Right forelimb (tissue), 1 donor: ENCODE data around the gene RAD17.
"Not testable (repeated sequence)": the region's sequence is repeated elsewhere in the genome, so short reads cannot be mapped to it uniquely, and the experiment has no call there.

Experiments
- DNase-seq: peaks from one replicate; pipeline ENCODE4 v3.0.0-alpha.2; 2018

The RAD17 gene

GRCh38 chr5:69369340-69370121, at the start of gene RAD17, which contains the start of the genes AK6 and TAF9:
TSS of gene RAD17 (plus strand) at chr5:69369818. CDS start at chr5:69372209, 2,391 bp downstream.
TSS of gene AK6 (minus strand) at chr5:69369520. CDS start at chr5:69369490, 30 bp downstream.
TSS of gene TAF9 (minus strand) at chr5:69369520. CDS start at chr5:69365737, 3,783 bp downstream.
- peak; percentile 98 for DNase-seq

DNA sequence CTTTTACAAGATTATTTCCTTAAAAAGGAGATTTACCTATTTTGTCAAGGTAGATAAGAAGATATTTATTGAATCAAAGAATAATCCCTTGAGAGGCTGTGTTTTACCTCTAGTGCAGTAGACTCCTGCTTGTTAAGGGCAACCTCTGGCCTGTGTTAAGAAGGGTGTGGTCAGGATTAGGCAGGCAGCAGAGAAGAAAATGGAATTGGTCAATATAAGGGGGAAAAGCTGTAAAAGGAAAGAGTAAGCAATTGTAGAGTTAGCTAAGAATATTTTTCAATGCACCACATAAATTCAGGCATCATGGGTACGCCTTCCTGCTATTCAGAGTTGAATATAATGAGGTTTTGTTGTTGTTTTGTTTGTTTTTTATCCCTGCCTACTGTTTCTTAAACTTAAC, 43.3 kb upstream of the RAD17 start:
- DNase-seq, result no peak

DNA sequence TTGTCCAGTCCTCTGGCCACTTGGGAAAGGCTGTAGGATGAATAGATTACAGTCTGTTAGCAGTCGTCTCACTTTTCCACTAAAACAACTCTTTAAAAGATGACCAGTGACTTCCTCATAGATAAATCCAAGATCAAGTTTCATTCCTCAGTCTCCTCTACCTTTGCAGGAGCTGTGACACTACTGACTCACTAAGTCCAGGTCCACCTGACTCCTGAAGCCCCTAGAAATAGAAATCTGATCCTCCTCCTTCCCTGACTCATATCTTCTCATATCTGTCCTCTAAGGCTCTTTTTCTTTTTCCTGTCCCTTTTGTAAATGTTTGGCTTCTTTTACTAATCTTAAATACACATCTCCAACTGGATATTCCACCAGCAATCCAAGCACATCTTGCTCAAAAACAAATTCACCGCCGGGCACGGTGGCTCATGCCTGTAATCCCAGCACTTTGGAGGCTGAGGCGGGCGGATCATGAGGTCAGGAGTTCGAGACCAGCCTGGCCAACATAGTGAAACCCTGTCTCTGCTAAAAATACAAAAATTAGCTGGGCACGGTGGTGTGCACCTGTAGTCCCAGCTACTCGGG, 39.6 kb upstream of the RAD17 start:
- DNase-seq, result no peak

DNA sequence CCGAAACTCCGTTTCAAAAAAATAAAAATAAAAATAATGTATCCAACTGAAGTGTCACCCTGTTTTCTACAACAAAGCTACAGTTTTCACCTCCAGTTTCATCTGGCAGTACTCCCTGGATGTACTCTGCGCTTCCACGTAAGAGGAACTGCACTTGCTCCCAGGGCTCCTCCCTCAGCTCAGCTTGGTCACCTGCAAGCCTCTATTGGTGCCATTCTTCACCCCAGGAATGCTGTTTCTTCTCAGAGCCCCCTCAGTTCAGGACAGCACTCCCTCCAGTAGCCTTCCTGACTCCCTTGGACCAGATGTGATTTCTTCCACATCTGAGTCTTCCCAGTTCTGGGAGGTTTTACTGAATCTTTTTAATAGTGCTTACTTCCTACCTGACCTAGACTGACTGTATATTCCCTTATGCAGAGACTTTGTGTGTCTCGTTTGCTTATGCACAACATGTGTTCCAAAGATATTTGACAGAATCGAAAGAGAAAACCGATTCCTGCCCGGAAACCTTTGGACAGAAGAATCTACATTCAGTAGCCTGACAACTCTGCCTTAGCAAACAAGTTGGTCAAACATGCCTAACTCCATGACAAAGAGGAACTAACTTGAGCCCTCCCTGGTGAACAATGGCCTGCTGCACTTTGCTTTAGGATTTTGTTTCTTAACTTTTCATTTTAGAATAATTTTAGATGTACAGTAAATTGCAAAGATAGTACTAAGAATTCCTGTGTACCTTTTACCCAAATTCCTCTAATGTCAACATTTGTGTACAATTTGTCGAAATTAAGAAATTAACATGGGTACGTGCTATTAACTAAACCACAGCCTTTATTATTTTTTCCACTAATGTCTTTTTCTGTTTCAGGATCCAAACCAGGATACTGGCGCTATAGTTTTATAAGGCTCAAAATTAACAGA, 37.8 kb upstream of the RAD17 start:
- no peak for DNase-seq

DNA sequence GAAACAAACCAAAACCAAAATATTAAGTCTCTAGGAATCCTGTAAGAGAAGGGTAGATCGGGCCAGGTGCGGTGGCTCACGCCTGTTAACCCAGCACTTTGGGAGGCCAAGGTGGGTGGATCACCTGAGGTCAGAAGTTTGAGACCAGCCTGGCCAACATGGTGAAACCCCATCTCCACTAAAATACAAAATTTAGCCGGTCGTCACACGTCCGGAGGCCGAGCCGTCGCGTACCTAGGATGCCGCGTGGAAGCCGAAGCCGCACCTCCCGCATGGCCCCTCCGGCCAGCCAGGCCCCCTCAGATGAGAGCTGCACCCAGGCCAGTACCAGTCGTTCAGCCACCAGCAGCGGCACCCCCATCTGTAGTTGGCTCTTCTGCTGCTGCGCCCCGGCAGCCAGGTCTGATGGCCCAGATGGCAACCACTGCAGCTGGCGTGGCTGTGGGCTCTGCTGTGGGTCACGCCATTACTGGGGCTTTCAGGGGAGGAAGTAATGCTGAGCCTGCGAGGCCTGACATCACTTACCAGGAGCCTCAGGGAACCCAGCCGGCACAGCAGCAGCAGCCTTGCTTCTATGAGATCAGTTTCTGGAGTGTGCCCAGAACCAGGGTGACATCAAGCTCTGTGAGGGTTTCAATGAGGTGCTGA, 35.8 kb upstream of the RAD17 start:
- not testable (repeated sequence) for DNase-seq

DNA sequence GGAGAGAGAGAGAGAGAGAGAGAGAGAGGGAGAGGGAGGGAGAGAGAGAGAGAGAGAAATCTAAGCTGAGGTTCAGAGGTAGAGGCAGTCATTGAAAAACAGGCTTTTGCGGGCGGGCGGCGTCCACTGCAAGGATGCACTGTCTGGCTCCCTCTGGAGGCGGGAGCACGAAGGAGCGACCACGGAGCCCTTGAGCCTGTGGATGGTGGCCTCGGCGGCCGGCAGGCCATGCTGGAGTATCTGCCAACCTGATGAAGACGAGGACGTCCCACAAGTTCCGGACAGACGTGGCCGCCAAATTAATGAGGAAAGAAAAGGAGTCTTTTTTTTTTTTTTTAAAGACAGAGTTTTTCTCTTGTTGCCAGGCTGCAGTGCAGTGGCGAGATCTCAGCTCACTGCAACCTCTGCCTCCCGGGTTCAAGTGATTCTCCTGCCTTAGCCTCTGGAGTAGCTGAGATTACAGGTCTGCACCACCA, 34.8 kb upstream of the RAD17 start:
- DNase-seq, result peak; percentile 84

- no peak for DNase-seq
These were observed 34.2 kb upstream of the RAD17 start for GRCh38 chr5:69335341-69335935.

DNA sequence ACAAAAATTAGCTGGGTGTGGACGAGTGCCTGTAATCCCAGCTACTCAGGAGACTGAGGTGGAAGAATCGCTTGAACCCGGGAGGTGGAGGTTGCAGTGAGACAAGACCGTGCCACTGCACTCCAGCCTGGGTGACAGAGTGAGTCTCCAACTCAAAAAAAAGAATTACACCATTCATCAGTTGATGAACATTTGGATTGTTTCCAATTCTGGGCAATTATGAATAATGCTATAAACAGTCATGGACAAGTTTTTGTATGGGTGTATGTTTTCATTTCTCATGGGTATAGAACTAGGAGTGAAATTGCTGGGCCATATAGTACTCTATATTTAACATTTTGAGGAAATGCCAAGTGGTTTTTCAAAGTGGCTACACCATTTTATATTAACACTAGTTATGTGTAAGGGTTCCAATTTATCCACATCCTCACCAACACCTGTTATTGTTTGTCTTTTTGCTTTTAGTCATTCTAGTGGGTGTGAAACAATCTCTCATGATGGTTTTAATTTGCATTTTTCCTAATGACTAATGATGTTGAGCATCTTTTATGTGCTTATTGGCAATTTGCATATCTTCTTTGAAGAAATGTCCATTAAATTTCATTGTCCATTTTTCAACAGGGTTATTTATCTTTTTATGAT, 28.0 kb upstream of the RAD17 start:
- DNase-seq, result no peak

DNA sequence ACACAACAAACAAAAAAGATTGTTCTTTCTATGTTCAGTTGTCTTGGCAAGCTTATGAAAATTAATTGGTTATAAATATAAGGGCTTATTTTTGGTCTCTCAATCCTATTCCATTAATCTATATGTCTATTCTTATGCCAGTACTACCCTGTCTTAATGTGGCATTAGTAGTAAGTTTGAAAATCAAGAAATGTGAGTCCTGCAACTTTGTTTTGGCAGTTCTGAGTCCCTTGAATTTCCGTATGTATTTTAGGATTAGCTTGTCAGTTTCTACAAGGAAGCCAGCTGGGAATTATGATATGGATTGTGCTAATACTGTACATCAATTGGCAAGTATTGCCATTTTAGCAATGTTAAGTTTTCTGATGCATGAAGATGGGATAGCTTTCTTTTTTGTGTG, 26.5 kb upstream of the RAD17 start:
- no peak for DNase-seq

DNA sequence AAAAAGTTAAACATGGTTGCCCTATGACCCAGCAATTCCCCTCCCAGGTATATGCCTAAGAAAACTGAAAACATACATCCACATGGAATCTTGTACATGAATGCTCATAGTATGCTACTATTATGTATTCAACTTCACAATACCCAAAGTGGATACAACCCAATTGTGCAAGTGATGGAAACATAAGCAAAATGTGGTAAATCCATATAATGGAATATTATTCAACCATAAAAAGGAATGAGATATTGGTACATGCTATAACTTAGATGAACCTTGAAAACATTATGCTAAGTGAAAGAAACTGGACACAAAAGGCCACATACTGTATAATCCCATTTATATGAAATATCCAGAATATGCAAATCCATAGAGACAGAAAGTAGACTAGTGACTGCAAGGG, 19.0 kb upstream of the RAD17 start:
- no peak for DNase-seq

GRCh38 chr5:69359699-69360098, 9.9 kb upstream of the RAD17 start:
- DNase-seq, result no peak

DNA sequence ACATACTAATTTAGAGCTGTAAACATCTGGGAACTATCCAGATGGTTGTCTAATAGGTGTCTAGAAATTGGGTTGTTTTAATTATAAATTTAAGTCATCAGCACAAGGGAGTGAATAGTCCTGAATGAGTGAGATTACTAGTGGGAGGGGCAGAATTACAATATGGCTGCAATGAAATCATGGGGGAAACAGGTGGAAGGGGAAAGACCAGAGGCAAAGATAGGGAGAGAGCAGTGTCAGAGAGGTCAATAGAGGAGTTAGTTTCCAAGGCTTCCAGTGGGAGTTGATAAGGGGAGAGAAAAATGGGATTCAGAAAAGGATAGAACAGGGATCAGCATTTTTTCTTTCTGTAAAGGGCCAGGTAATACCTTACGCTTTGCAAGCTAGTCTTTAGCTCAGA, 9.2 kb upstream of the RAD17 start:
- no peak for DNase-seq

DNA sequence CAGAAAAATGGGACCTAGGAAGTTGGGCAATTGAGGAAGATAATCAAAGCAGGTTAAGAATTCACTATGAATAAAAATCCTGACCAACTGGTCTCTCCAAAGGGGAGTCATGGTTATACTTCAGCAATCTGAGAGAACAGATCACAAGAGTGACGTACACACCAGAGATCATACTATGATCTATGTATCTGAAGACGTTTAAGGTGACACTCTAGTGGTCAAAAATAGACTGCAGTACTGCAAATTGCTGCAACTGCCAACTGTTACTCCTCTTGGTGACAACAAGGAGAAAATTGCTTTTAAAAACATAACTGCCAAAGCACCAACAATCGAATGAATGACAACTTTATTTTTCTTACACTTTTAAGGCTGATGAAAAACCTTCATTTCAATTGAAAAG, 5.2 kb upstream of the RAD17 start:
- DNase-seq, result no peak

GRCh38 chr5:69364850-69365249, 4.8 kb upstream of the RAD17 start:
- no peak for DNase-seq

DNA sequence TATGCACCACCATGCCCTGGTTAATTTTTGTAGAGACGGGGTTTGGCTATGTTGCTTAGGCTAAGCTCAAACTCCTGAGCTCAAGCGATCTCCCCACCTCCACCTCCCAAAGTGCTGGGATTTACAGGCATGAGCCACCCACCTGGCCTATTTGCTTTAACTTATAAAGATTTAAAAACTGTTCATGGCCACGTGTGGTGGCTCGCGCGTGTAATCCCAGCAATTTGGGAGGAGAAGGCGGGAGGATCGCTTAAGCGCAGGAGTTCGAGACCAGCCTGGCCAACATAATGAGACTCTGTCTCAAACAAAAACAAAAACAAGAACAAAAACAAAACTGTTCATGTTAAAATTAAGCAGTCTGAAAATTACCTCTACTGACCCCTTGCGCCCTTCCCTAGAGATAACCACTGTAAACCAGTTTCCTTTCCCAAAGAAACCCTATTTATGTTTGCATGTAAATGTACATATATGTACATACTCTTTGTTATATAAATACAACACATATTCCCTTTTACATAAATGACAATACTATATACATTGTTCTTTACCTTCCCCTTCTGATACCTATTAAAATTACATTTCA, 1.8 kb upstream of the RAD17 start:
- no peak for DNase-seq

GRCh38 chr5:69368458-69369339, 919 bp upstream of the RAD17 start:
- no peak for DNase-seq

GRCh38 chr5:69370335-69370734, 717 bp downstream of the RAD17 start:
- DNase-seq, result not testable (repeated sequence)

- no peak for DNase-seq
These were observed 2.8 kb downstream of the RAD17 start for GRCh38 chr5:69372394-69372793.

DNA sequence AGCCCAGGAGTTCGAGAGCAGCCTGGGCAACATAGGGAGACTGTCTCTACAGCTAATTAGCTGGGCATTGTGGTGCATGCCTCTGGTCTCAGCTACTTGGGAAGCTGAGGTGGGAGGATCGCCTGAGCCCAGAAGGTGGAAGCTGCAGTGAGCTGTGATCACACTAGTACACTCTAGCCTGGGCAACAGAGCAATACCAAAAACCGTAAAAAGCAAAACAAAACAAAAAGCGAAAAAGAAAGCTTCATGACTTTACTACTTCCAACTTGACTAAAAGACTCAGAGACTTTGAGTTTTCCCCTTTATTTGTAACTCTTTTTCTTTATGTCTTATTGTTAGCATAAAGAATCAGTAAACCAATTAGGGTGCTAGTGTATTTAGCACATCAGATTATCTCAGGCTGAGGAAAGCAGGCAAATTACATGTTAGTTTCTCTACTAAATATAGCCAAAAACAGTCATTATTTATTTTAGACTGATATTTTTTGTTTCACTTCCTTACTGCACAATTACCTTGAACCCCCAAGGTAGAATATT, 5.4 kb downstream of the RAD17 start:
- no peak for DNase-seq

DNA sequence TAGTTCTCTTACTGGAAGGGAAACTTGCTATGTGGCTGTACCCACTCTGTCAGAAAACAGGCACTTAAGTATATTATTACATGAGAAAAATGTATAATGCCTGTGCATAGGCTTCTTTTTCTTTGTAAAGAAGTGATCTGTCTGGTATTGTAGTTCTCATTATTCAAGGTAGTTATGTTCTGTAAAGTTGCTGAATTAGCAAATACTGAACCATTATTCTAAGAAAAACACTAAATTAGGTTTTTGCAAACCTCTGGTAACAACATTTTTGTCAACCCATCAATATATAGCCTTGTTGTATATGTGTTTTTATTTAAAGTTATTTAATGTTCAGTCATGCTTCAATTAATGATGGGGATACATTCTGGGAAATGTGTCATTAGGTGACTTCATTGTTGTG, 8.8 kb downstream of the RAD17 start:
- no peak for DNase-seq
